ENCODE measurements around the gene DTNA. TPM values are rescaled to one million over a fixed set of nuclear protein-coding genes. Genes with fewer than 3 reads are reported as not detected.

The DTNA gene
- total and polyA plus RNA-seq, 2 of the 8 experiments (the other 6 are each of a cell fraction or from before 2014, with no cell fraction given), result 30.2 to 32.7 TPM

DNA sequence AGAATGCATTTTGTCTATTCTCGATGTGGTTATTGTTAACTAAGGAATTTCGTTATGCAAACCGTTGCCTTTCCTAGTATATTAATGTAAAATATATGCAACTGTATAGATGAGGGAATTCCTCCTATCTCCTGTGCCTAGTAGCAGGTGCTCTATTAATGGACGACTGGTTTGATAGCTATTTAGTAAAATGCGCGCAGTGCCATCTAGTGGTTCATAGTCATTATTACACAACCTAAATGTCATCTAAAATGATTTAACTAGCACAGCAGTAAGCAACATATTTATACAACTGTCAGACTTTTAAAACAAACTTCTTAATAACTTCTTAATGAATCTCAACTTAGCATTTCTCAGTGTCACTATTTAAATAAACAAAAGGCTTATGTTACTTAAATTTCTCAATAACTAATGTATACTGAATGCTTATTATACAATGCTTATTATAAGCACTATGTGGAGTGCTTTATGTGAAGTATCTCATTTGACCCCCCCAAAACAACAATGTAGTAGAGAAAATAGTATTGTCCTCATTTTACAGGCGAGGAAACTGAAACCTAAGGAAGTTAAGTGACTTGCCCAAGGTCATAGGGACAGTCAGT lies 77.9 kb downstream of the DTNA start:
- no peak overlapping the region for H3K56ac ChIP-seq (replicated peaks; ENCODE audit: insufficient read length, low read depth, low read length)
- H2AK5ac ChIP-seq (ENCODE audit: low read depth, low read length), result no peak overlapping the region
- peaks cover 0 to 1% (median 0%) of the 10 kb centered on the region in 4 experiments; a peak in 1 of 7 replicates for H3K27me3 ChIP-seq (replicated peaks in 1 of 4; ENCODE audit: control insufficient read depth in 3 of 4, extremely low read depth in 1 of 4, insufficient read depth in 3 of 4, low read length in 3 of 4)
- H3K4me1 ChIP-seq (replicated peaks in 1 of 4; ENCODE audit: control insufficient read depth in 3 of 4, insufficient read depth in 4 of 4, low read length in 3 of 4), result no peaks in the 10 kb centered on the region; a peak in 1 of 7 replicates
- no peak overlapping the region for H2AFZ ChIP-seq (ENCODE audit: low read length)
- H3K4me2 ChIP-seq (ENCODE audit: insufficient read depth in 1 of 2, low read depth in 2 of 2, low read length in 2 of 2), result no peak overlapping the region
- no peak overlapping the region for H3K9ac ChIP-seq (replicated peaks in 1 of 4; ENCODE audit: extremely low read depth in 1 of 4, low read depth in 3 of 4, low read length in 3 of 4)
- H3K4me3 ChIP-seq (ENCODE audit: extremely low read depth in 1 of 4, insufficient read depth in 2 of 4, low read depth in 3 of 4, low read length in 4 of 4), result no peak overlapping the region
- no peak overlapping the region for H2BK120ac ChIP-seq (replicated peaks; ENCODE audit: low read depth, low read length)
- no peak overlapping the region for H2BK12ac ChIP-seq (ENCODE audit: low read depth, low read length)
- no peak overlapping the region for H3K4ac ChIP-seq (replicated peaks; ENCODE audit: insufficient read length, low read depth, low read length)
- H3K18ac ChIP-seq (ENCODE audit: extremely low read depth, low read length), result no peak overlapping the region
- no peaks in the 10 kb centered on the region; a peak in 2 of 8 replicates for H3K36me3 ChIP-seq (ENCODE audit: control insufficient read depth in 2 of 4, insufficient read depth in 4 of 4, low read length in 3 of 4)
- H4K8ac ChIP-seq (ENCODE audit: extremely low read depth, insufficient read depth, low read length), result no peak overlapping the region
- H4K20me1 ChIP-seq (replicated peaks in 1 of 2; ENCODE audit: control insufficient read depth in 1 of 2, insufficient read depth in 2 of 2, low read length in 2 of 2), result no peaks in the 10 kb centered on the region
- H3K14ac ChIP-seq (ENCODE audit: insufficient read length), result no peak overlapping the region
- FAIRE-seq (peak; percentile 66), DNase-seq (ENCODE audit: low read depth in 1 of 2, low spot score in 2 of 2) (no peak)
- 11% methylated on average over 7 of the region's 7 CpGs; no CpG with 5 or more reads in 1 of the 2 experiments for WGBS, 2 experiments (ENCODE audit: extremely low coverage in 1 of 2, insufficient coverage in 1 of 2, insufficient read length in 1 of 2, insufficient replicate concordance in 2 of 2, low coverage in 1 of 2, low lambda C conversion rate in 2 of 2, missing lambda C conversion rate in 1 of 2)
- no peak overlapping the region for H4K91ac ChIP-seq (replicated peaks; ENCODE audit: insufficient read length, low read length)
- no peaks in the 10 kb centered on the region for H3K23me2 ChIP-seq (ENCODE audit: low read depth, low read length)
- H2BK5ac ChIP-seq (ENCODE audit: low read depth, low read length), result no peak overlapping the region
- H4K5ac ChIP-seq (ENCODE audit: insufficient read length, low read depth, low read length), result no peak overlapping the region
- POLR2A ChIA-PET (ENCODE audit: partially characterized antibody), result interaction anchor here (1.5 kb wide), 1 partner anchor 128 kb away, joined by 5 read pairs; no protein-coding TSS in a partner anchor
- no peak overlapping the region for H3K23ac ChIP-seq (ENCODE audit: insufficient read length)
- no peaks in the 10 kb centered on the region for H3K79me1 ChIP-seq (ENCODE audit: low read depth, low read length)
- H3K9me3 ChIP-seq (ENCODE audit: insufficient read depth in 2 of 2, low read depth in 1 of 2, low read length in 1 of 2), result peaks cover 3 to 6% of the 10 kb centered on the region in 2 experiments; a peak in 1 of 4 replicates
- TF ChIP-seq YY1 (IDR thresholded peaks at IDR 0.05; ENCODE audit: low read depth, low read length), result peak; percentile 69; the same call in 1 of the 2 replicates
- TF ChIP-seq CTCF (IDR thresholded peaks at IDR 0.05; ENCODE audit: control extremely low read depth in 1 of 3, insufficient read depth in 1 of 3, low read depth in 1 of 3, low read length in 3 of 3), result peak in 2 of 3 experiments; percentile 67; a peak in 3 of 4 replicates
- no peak for TF ChIP-seq RXRA (IDR thresholded peaks at IDR 0.05; ENCODE audit: insufficient read depth, low read depth, low read length)
- peak; percentile 54 for TF ChIP-seq CEBPB (IDR thresholded peaks at IDR 0.05; ENCODE audit: low read depth, low read length)
- TF ChIP-seq RAD21 (IDR thresholded peaks at IDR 0.05 in 1 of 2, conservative IDR thresholded peaks at IDR 0.05 in 1 of 2; ENCODE audit: low read depth in 2 of 2, low read length in 2 of 2), result peak; percentile 86 to 88
- CTCF ChIA-PET (ENCODE audit: partially characterized antibody), result interaction anchor here (0.6 to 9.2 kb wide), 19 partner anchors 10 to 954 kb away, joined by 3 to 75 read pairs (median 3); no protein-coding TSS in a partner anchor
- no peak overlapping the region for H3K27ac ChIP-seq (ENCODE audit: low read depth, low read length)
- H2BK20ac ChIP-seq (ENCODE audit: low read length), result no peak overlapping the region
- no peaks in the 10 kb centered on the region for H3K79me2 ChIP-seq (ENCODE audit: control insufficient read depth in 1 of 2, insufficient read depth in 2 of 2, low read length in 2 of 2)
- H2BK15ac ChIP-seq (ENCODE audit: low read length), result no peak overlapping the region
